Transverse colon (tissue), 4 donors: Measurements from ENCODE around the gene ZNF239. TPM values are rescaled to one million over a fixed set of nuclear protein-coding genes. Genes with fewer than 3 reads are reported as not detected.

Experiments
- DNase-seq: peaks from one replicate; pipeline ENCODE4 v3.0.0-alpha.2; 2019
- H3K27ac ChIP-seq, 4 donors: fragments of 200-600 bp; sonication (generic); 2 replicates each; pipeline ENCODE4 v1.5.1; 2016 to 2018; ENCODE audit warnings: inconsistent platforms in 4 of 4
- H3K27me3 ChIP-seq: fragments of 200-600 bp; sonication (generic); 2 replicates; pipeline ENCODE4 v1.5.1; 2017; ENCODE audit warnings: inconsistent platforms
- H3K36me3 ChIP-seq, 4 donors: fragments of 200-600 bp; sonication (generic); 2 replicates each; pipeline ENCODE4 v1.5.1; 2017 to 2019; ENCODE audit warnings: inconsistent platforms in 4 of 4
- H3K4me1 ChIP-seq, 4 donors: fragments of 200-600 bp; sonication (generic); 2 replicates each; pipeline ENCODE4 v1.5.1; 2017 to 2020; ENCODE audit warnings: inconsistent platforms in 4 of 4
- H3K4me3 ChIP-seq, 4 donors: fragments of 200-600 bp; sonication (generic); 1 replicate in 1 of 4; 2 replicates in 3 of 4; pipeline versions ENCODE4 v1.5.1 to v1.6.1; 2017 to 2019; ENCODE audit warnings: inconsistent platforms in 4 of 4
- H3K9me3 ChIP-seq, 2 donors: fragments of 200-600 bp; sonication (generic); 2 replicates each; pipeline ENCODE4 v1.5.1; 2017 to 2019; ENCODE audit warnings: inconsistent platforms in 2 of 2
- CTCF ChIP-seq, 5 experiments: fragments of 200-600 bp in 3 of 5; fragments of 450-650 bp in 2 of 5; sonication (generic) in 3 of 5; IDR thresholded peaks; 1 replicate in 2 of 5; 2 replicates in 3 of 5; pipeline ENCODE4 v1.5.1; 2016 to 2017; ENCODE audit warnings: antibody characterized with exemption in 5 of 5, inconsistent platforms in 3 of 5, mild to moderate bottlenecking in 2 of 5, moderate library complexity in 1 of 5
- EP300 ChIP-seq: sonication (generic); formaldehyde crosslinking; IDR thresholded peaks from one replicate; pipeline ENCODE4 v1.6.1; 2017; ENCODE audit warnings: antibody characterized with exemption, low read depth
- POLR2A ChIP-seq: fragments of 450-650 bp; IDR thresholded peaks from one replicate; pipeline ENCODE4 v1.6.1; 2016; ENCODE audit warnings: antibody characterized with exemption, mild to moderate bottlenecking, moderate library complexity
- POLR2AphosphoS5 ChIP-seq, 3 donors: sonication (generic); formaldehyde crosslinking; IDR thresholded peaks; one replicate each; pipeline ENCODE4 v1.6.1; 2016; ENCODE audit warnings: antibody characterized with exemption in 3 of 3
- WGBS, 2 donors: methylation state at CpG; one replicate each; pipeline ENCODE4 v1.1.5; 2018; ENCODE audit warnings: low coverage in 1 of 2; 5-methylcytosine and 5-hydroxymethylcytosine counted together
- in situ Hi-C, 4 donors: fragments of 200-750 bp; cut with MboI; loops; one replicate each; pipeline versions ENCODE4 v1.15.0 to v1.15.1; 2017; ENCODE audit warnings: low sequenced_read_pairs in 3 of 4, low pct_ligation_motif_present in 1 of 4, low pct_unique_long_range_greater_than_20kb in 1 of 4
- intact Hi-C: fragments of 100-400 bp; cut with DNase I; formaldehyde crosslinking; loops from one replicate; pipeline ENCODE4 v1.15.1; 2023; ENCODE audit warnings: low total_unique reads
- total RNA-seq, 4 donors: library from RNA; depleted of rRNA; stranded (reverse); fragments of >200 nt; gene quantifications; one replicate each; pipeline ENCODE4 v1.1.0, GENCODE V29; 2016

ZNF239 gene
- total RNA-seq, 4 donors from 2014 or later = 1.4 to 8.2 (median 3.6) TPM

DNA sequence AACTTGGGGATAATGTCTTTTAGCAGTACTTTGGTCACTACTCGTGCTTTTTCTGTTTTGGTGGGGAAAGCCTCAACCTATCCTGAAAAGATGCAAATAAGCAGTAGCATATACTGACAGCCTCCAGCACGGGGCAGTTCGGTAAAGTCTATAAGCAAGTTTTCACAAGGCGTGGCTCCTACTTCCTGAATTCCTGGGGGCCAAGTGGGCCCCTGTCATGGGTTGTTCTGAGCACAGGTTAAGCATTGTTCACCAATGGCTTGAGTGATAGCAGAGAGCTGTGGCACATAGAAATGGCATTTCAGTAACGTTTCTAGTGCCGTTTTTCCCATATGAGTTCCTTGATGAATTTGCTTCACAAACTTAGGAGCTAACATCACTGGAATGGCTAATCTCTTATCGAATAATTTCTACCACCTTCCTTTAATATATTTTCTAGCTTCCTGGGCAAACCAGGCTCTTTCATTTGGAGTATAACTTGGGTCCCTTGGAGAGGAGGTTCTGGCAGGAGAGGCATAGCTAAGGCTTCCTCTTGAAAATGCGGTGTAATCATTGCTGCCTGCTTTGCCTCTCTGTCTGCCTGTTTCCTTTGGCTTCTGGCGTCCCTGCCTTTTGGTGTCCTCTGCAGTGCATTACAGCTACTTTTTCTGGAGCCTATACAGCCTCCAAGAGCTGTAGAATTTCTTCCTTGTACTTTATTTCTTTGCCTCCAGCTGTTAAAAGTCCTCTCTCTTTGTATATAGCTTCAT lies 11.7 kb upstream of the ZNF239 start:
- Histone ChIP-seq H3K36me3 (no peaks in the 10 kb centered on the region), H3K9me3 (no peaks in the 10 kb centered on the region), H3K4me3 (no peak overlapping the region), H3K27ac (no peak overlapping the region), H3K27me3 (no peaks in the 10 kb centered on the region), H3K4me1 (peaks cover 0 to 7% (median 0%) of the 10 kb centered on the region in 4 donors)
- in situ Hi-C loops (no loop called here), intact Hi-C loops (no loop called here)
- WGBS, 2 donors = 46 to 51% methylated on average over 6 to 9 of the region's 9 CpGs
- DNase-seq = no peak
- TF ChIP-seq POLR2A (no peak), CTCF (IDR thresholded peaks at IDR 0.05) (no peak), EP300 (no peak), POLR2AphosphoS5 (IDR thresholded peaks at IDR 0.05) (no peak)

DNA sequence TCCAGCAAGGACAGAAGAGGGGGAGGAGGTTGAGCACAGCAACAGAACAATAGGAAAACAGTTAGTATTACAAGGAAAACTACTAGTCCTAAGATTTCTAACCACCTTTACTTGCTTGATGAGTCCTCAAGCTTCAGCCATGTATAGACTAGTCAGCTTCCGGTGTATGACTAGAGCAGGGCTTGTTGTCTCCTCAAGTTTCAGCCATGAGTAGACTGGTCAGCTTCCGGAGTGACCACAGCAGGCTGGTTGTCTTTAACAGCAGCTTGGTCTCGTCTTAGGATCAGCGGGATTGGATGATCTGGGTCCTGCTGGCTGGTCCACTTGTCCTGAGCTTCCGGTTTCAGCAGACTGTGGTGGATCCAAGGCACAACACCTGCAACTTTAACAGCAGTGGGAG lies 10.6 kb upstream of the ZNF239 start:
- WGBS, 2 donors = 80 to 92% methylated on average over 1 to 5 of the region's 5 CpGs
- in situ Hi-C loops (no loop called here), intact Hi-C loops (no loop called here)
- no peaks in the 10 kb centered on the region for H3K36me3 ChIP-seq
- H3K27ac ChIP-seq = no peak overlapping the region
- H3K27me3 ChIP-seq = no peaks in the 10 kb centered on the region
- no peaks in the 10 kb centered on the region for H3K9me3 ChIP-seq
- TF ChIP-seq CTCF (IDR thresholded peaks at IDR 0.05) (no peak), POLR2A (no peak), POLR2AphosphoS5 (IDR thresholded peaks at IDR 0.05) (no peak), EP300 (no peak)
- H3K4me1 ChIP-seq = peaks cover 0 to 7% (median 0%) of the 10 kb centered on the region in 4 donors
- DNase-seq = no peak
- no peak overlapping the region for H3K4me3 ChIP-seq

DNA sequence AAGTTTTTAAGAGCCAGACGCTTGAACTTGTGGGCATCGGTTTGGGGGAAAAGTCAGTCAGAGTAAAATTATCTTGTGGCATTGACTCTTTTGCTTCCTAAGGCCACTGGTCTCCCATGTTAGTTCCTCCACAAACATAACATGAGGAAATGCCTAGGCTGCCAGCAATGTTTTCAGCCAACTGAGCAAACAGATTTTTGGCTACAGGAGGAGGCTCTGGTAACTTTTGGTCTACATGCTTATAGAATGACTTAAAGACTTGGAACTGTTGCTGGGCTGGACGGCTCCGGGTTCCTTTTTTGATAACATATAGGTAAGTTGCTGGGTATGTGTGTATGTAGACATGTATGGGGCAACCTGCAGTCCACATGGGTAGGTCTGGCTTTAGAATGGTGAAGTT lies 9.6 kb upstream of the ZNF239 start:
- in situ Hi-C loops = no loop called here
- Histone ChIP-seq H3K4me1 (peaks cover 0 to 7% (median 0%) of the 10 kb centered on the region in 4 donors), H3K9me3 (no peaks in the 10 kb centered on the region), H3K27ac (no peak overlapping the region), H3K4me3 (no peak overlapping the region), H3K27me3 (no peaks in the 10 kb centered on the region), H3K36me3 (no peaks in the 10 kb centered on the region)
- intact Hi-C loops = no loop called here
- DNase-seq = no peak
- no peak for TF ChIP-seq POLR2A
- TF ChIP-seq CTCF (IDR thresholded peaks at IDR 0.05) = no peak
- TF ChIP-seq EP300 = no peak
- TF ChIP-seq POLR2AphosphoS5 (IDR thresholded peaks at IDR 0.05) = no peak
- WGBS, 2 donors = 67 to 92% methylated on average over 2 to 4 of the region's 4 CpGs

GRCh38 chr10:43576580-43576979 lies 2.2 kb upstream of the ZNF239 start:
- intact Hi-C loops (no loop called here), in situ Hi-C loops (no loop called here)
- H3K9me3 ChIP-seq = no peaks in the 10 kb centered on the region
- DNase-seq = no peak
- no peaks in the 10 kb centered on the region for H3K27me3 ChIP-seq
- peaks cover 0 to 14% (median 8%) of the 10 kb centered on the region in 4 donors for H3K4me1 ChIP-seq
- H3K4me3 ChIP-seq = no peak overlapping the region
- no peak overlapping the region for H3K27ac ChIP-seq
- TF ChIP-seq POLR2AphosphoS5 (IDR thresholded peaks at IDR 0.05) (no peak), CTCF (IDR thresholded peaks at IDR 0.05) (no peak)
- WGBS, 2 donors = 66 to 97% methylated on average over 5 of the region's 5 CpGs
- no peaks in the 10 kb centered on the region for H3K36me3 ChIP-seq
